ENCODE data around the gene GALNT11.

- TF ChIP-seq CTCF (IDR thresholded peaks at IDR 0.05; ENCODE audit: insufficient read depth, low read length) (no peak), GABPA (IDR thresholded peaks at IDR 0.05; ENCODE audit: low read depth) (no peak), SPI1 (IDR thresholded peaks at IDR 0.05; ENCODE audit: borderline replicate concordance, low read depth) (no peak)
Observed at GRCh38 chr7:151987748-151988529, 37.5 kb upstream of the GALNT11 start.
